WTC11 (cell line): ENCODE measurements around the gene PHAF1. TPM values are rescaled to one million over a fixed set of nuclear protein-coding genes. Genes with fewer than 3 reads are reported as not detected.

Experiments used
- ATAC-seq: fragments of 200-7000 bp; cut with Tn5 transposase; 2 replicates; pipeline ENCODE4 v1.10.0; 2021; ENCODE audit warnings: mild to moderate bottlenecking, moderate library complexity
- CTCF ChIA-PET: fragments of 300-600 bp; sonication (Branson Sonifier 250); formaldehyde crosslinking; loops from one replicate; lab custom pipeline; 2021; ENCODE audit warnings: antibody characterized with exemption; lab: Charles Lee
- POLR2A ChIA-PET: fragments of 350-600 bp; sonication (Branson Sonifier 250); formaldehyde crosslinking; loops from one replicate; lab custom pipeline; 2021; ENCODE audit warnings: antibody characterized with exemption; lab: Charles Lee
- DNase-seq: peaks from one replicate; pipeline ENCODE4 v3.0.0; 2021; ENCODE audit warnings: low spot score
- H3K27ac Mint-ChIP-seq: 2 replicates; pipeline ENCODE4 v1.8.0; 2021; ENCODE audit warnings: mixed read lengths
- H3K27me3 Mint-ChIP-seq: 2 replicates; pipeline ENCODE4 v1.8.0; 2021; ENCODE audit warnings: low read depth, mild to moderate bottlenecking, moderate library complexity, mixed read lengths
- H3K36me3 Mint-ChIP-seq: 2 replicates; pipeline ENCODE4 v1.8.0; 2021; ENCODE audit warnings: mixed read lengths
- H3K4me1 Mint-ChIP-seq: 2 replicates; pipeline ENCODE4 v1.8.0; 2022; ENCODE audit warnings: mixed read lengths
- H3K4me3 Mint-ChIP-seq: 2 replicates; pipeline ENCODE4 v1.8.0; 2021; ENCODE audit warnings: mild to moderate bottlenecking, moderate library complexity, mixed read lengths
- H3K9me3 Mint-ChIP-seq: 2 replicates; pipeline ENCODE4 v1.8.0; 2021; ENCODE audit warnings: mixed read lengths
- ATF1 ChIP-seq: sonication (generic); formaldehyde crosslinking; IDR thresholded peaks from 2 replicates; pipeline ENCODE4 v1.8.1; 2023; ENCODE audit warnings: mild to moderate bottlenecking, moderate library complexity, missing genetic modification reagents
- CREB1 ChIP-seq: sonication (generic); formaldehyde crosslinking; IDR thresholded peaks from 2 replicates; pipeline ENCODE4 v1.8.0; 2023; ENCODE audit warnings: mild to moderate bottlenecking, missing genetic modification reagents
- ERG ChIP-seq: fragments of 250-450 bp; sonication (Bioruptor Pico); IDR thresholded peaks from 2 replicates; pipeline ENCODE4 v1.8.0; 2021; ENCODE audit warnings: mild to moderate bottlenecking
- IRF2 ChIP-seq: sonication (generic); formaldehyde crosslinking; IDR thresholded peaks from 2 replicates; pipeline ENCODE4 v1.8.0; 2022; ENCODE audit warnings: low read depth, missing genetic modification reagents, borderline replicate concordance
- MXD4 ChIP-seq: fragments of 250-450 bp; sonication (Bioruptor Pico); IDR thresholded peaks from 2 replicates; pipeline ENCODE4 v1.8.0; 2021; ENCODE audit warnings: mild to moderate bottlenecking, moderate library complexity, borderline replicate concordance
- MYBL2 ChIP-seq: sonication (generic); formaldehyde crosslinking; IDR thresholded peaks from 2 replicates; pipeline ENCODE4 v1.8.1; 2023; ENCODE audit warnings: mild to moderate bottlenecking, moderate library complexity, missing genetic modification reagents
- RELA ChIP-seq: sonication (generic); formaldehyde crosslinking; IDR thresholded peaks from 2 replicates; pipeline ENCODE4 v1.8.1; 2022; ENCODE audit warnings: missing genetic modification reagents, mild to moderate bottlenecking, borderline replicate concordance
- RORB ChIP-seq: fragments of 250-450 bp; sonication (Bioruptor Pico); IDR thresholded peaks from 2 replicates; pipeline ENCODE4 v1.9.0; 2021; ENCODE audit warnings: mild to moderate bottlenecking
- SOX15 ChIP-seq: fragments of 250-450 bp; sonication (Bioruptor Pico); IDR thresholded peaks from 2 replicates; pipeline ENCODE4 v1.9.0; 2021; ENCODE audit warnings: mild to moderate bottlenecking
- ZBTB43 ChIP-seq: sonication (generic); formaldehyde crosslinking; IDR thresholded peaks from 2 replicates; pipeline ENCODE4 v1.8.1; 2023; ENCODE audit warnings: mild to moderate bottlenecking, missing genetic modification reagents
- ZNF121 ChIP-seq: sonication (generic); formaldehyde crosslinking; IDR thresholded peaks from 2 replicates; pipeline ENCODE4 v1.8.0; 2023; ENCODE audit warnings: missing genetic modification reagents
- ZNF416 ChIP-seq: fragments of 250-450 bp; sonication (Bioruptor Pico); IDR thresholded peaks from 2 replicates; pipeline ENCODE4 v1.9.0; 2021; ENCODE audit warnings: mild to moderate bottlenecking, inconsistent platforms
- ZSCAN18 ChIP-seq: fragments of 250-450 bp; sonication (Bioruptor Pico); IDR thresholded peaks from 2 replicates; pipeline ENCODE4 v2.1.2; 2022; ENCODE audit warnings: mild to moderate bottlenecking, moderate library complexity
- total RNA-seq: library from RNA; stranded (reverse); gene quantifications from 3 replicates; pipeline ENCODE4 v1.2.3, GENCODE V29; 2021

PHAF1 gene
- total RNA-seq, 1 experiment from 2014 or later, result 18.8 TPM

GRCh38 chr16:67195676-67196075, 85.9 kb downstream of the PHAF1 start (continued):
- TF ChIP-seq ZSCAN18 (CRISPR knock-in tag) (no peak), ERG (CRISPR knock-in tag) (no peak), RORB (CRISPR knock-in tag) (no peak), ZBTB43 (CRISPR knock-in tag) (no peak), MXD4 (CRISPR knock-in tag) (no peak), MYBL2 (no peak), IRF2 (no peak), ZNF121 (CRISPR knock-in tag) (no peak), ATF1 (no peak)
- TF ChIP-seq, all 79 proteins: peak for 0

- CTCF ChIA-PET, result interaction anchor here (1.4 to 3.9 kb wide), 9 partner anchors 12 to 179 kb away, joined by 3 to 65 read pairs (median 41); partner anchors contain the start of genes FHOD1, NOL3 and TMEM208
Measured at GRCh38 chr16:67196881-67197280, 87.1 kb downstream of the PHAF1 start.

GRCh38 chr16:67197704-67198103, 88.0 kb downstream of the PHAF1 start:
- H3K27ac Mint-ChIP-seq, result no peak overlapping the region
- H3K27me3 Mint-ChIP-seq, result no peaks in the 10 kb centered on the region
- CTCF ChIA-PET, result interaction anchor here (0.7 to 3.9 kb wide), 40 partner anchors 11 to 269 kb away, joined by 3 to 65 read pairs (median 5); partner anchors contain the start of genes B3GNT9, CES3, FBXL8 and FHOD1
- peaks cover 35% of the 10 kb centered on the region for H3K36me3 Mint-ChIP-seq
- DNase-seq, result no peak
- no peak for ATAC-seq
- no peaks in the 10 kb centered on the region for H3K9me3 Mint-ChIP-seq
- peaks cover 16% of the 10 kb centered on the region for H3K4me1 Mint-ChIP-seq
- no peak for TF ChIP-seq RELA (CRISPR knock-in tag)
- no peak for TF ChIP-seq SOX15
- no peak for TF ChIP-seq ZNF416 (CRISPR knock-in tag)
- no peak overlapping the region for H3K4me3 Mint-ChIP-seq
- POLR2A ChIA-PET, result interaction anchor here (0.7 kb wide), 2 partner anchors 29 kb away, joined by 3 read pairs; partner anchors contain the start of gene TMEM208

More at GRCh38 chr16:67196881-67197280, 87.1 kb downstream of the PHAF1 start:
- DNase-seq, result no peak
- POLR2A ChIA-PET, result no interaction called here
- Mint-ChIP-seq H3K4me1 (peaks cover 20% of the 10 kb centered on the region), H3K9me3 (no peaks in the 10 kb centered on the region), H3K4me3 (no peak overlapping the region), H3K27ac (no peak overlapping the region), H3K27me3 (no peaks in the 10 kb centered on the region), H3K36me3 (peaks cover 38% of the 10 kb centered on the region)
- ATAC-seq, result no peak
- TF ChIP-seq SOX15, result no peak
- TF ChIP-seq CREB1 (CRISPR knock-in tag), result no peak

Other genes with a start within 250 kb of the PHAF1 start
- gene PDP2, start 229.4 kb upstream of the PHAF1 start, total RNA-seq, result 26.4 to 28.4 TPM (median 27.0 TPM) in 3 replicates
- gene CDH16, start 191.1 kb upstream of the PHAF1 start, total RNA-seq, result not detected in 3 replicates
- gene RRAD, start 184.4 kb upstream of the PHAF1 start, total RNA-seq, result 0.16 to 0.52 TPM (median 0.18 TPM) in 3 replicates
- 59.7 to 72.7 TPM (median 71.4 TPM) in 3 replicates for gene CIAO2B, start 175.5 kb upstream of the PHAF1 start, total RNA-seq
- gene CES2, start 174.4 kb upstream of the PHAF1 start, total RNA-seq, result 21.6 to 29.7 TPM (median 23.2 TPM) in 3 replicates
- gene CES3, start 148.7 kb upstream of the PHAF1 start, total RNA-seq, result 3.3 to 6.0 TPM (median 5.7 TPM) in 3 replicates
- gene CES4A, start 121.4 kb upstream of the PHAF1 start, total RNA-seq, result 0.57 to 0.89 TPM (median 0.61 TPM) in 3 replicates
- 36.9 to 40.9 TPM (median 37.1 TPM) in 3 replicates for gene CBFB, start 80.8 kb upstream of the PHAF1 start, total RNA-seq
- gene B3GNT9, start 41.1 kb downstream of the PHAF1 start, total RNA-seq, result 6.4 to 7.8 TPM (median 7.6 TPM) in 3 replicates
- gene TRADD, start 50.0 kb downstream of the PHAF1 start, total RNA-seq, result 1.4 to 2.1 TPM (median 1.7 TPM) in 3 replicates
- 1.1 to 1.2 TPM (median 1.1 TPM) in 3 replicates for gene FBXL8, start 50.0 kb downstream of the PHAF1 start, total RNA-seq
- gene HSF4, start 54.8 kb downstream of the PHAF1 start, total RNA-seq, result 2.2 to 2.5 TPM (median 2.3 TPM) in 3 replicates
- gene NOL3, start 60.6 kb downstream of the PHAF1 start, total RNA-seq, result 8.5 to 10.6 TPM (median 9.7 TPM) in 3 replicates
- 40.8 to 54.3 TPM (median 50.5 TPM) in 3 replicates for gene MATCAP1, start 74.0 kb downstream of the PHAF1 start, total RNA-seq
- gene EXOC3L1, start 80.2 kb downstream of the PHAF1 start, total RNA-seq, result 4.0 to 4.9 TPM (median 4.8 TPM) in 3 replicates
- gene E2F4, start 82.2 kb downstream of the PHAF1 start, total RNA-seq, result 75.6 to 85.0 TPM (median 75.8 TPM) in 3 replicates
- gene ELMO3, start 89.2 kb downstream of the PHAF1 start, total RNA-seq, result 13.6 to 15.6 TPM (median 15.3 TPM) in 3 replicates
- gene TMEM208, start 117.2 kb downstream of the PHAF1 start, total RNA-seq, result 37.4 to 48.4 TPM (median 43.1 TPM) in 3 replicates
- gene FHOD1, start 137.5 kb downstream of the PHAF1 start, total RNA-seq, result 68.9 to 81.3 TPM (median 71.5 TPM) in 3 replicates
- gene SLC9A5, start 139.0 kb downstream of the PHAF1 start, total RNA-seq, result 10.3 to 14.4 TPM (median 12.9 TPM) in 3 replicates
- gene PLEKHG4, start 169.6 kb downstream of the PHAF1 start, total RNA-seq, result 5.9 to 16.7 TPM (median 15.0 TPM) in 3 replicates
- gene KCTD19, start 216.8 kb downstream of the PHAF1 start, total RNA-seq, result 0.85 to 1.1 TPM (median 0.85 TPM) in 3 replicates
- 0.13 to 0.39 TPM (median 0.18 TPM) in 3 replicates for gene LRRC36, start 216.9 kb downstream of the PHAF1 start, total RNA-seq